Keratinocyte (primary cell): ENCODE measurements around the gene GAA. TPM values are rescaled to one million over a fixed set of nuclear protein-coding genes. Genes with fewer than 3 reads are reported as not detected.
A peak's percentile ranks its signal among the peaks of the same experiment; 100 is the strongest.

Experiments
- DNase-seq: peaks from one replicate; pipeline ENCODE4 v3.0.0-alpha.2; 2011; ENCODE audit warnings: low read depth, missing footprints, low spot score
- FAIRE-seq: peaks from 2 replicates; lab custom pipeline; 2011; peaks lifted over from hg19 to GRCh38; lab: Jason Lieb, UNC
- H2AFZ ChIP-seq: 2 replicates; pipeline ENCODE4 v1.6.0; 2012; ENCODE audit warnings: low read length, control low read depth, inconsistent platforms; ENCODE audit not compliant: control insufficient read depth
- H3K27ac ChIP-seq: 2 replicates; pipeline ENCODE4 v1.5.1; 2011; ENCODE audit warnings: low read length; ENCODE audit not compliant: control insufficient read depth, insufficient read depth
- H3K27me3 ChIP-seq: 3 replicates; pipeline ENCODE4 v1.6.0; 2011; ENCODE audit warnings: low read length; ENCODE audit not compliant: control insufficient read depth, insufficient read depth; ENCODE audit errors: extremely low read depth
- H3K36me3 ChIP-seq, 2 experiments: 2 replicates in 1 of 2; 3 replicates in 1 of 2; pipeline ENCODE4 v1.5.1; 2011; ENCODE audit warnings: low read length in 2 of 2, mild to moderate bottlenecking in 1 of 2; ENCODE audit not compliant: control insufficient read depth in 2 of 2, insufficient read depth in 2 of 2; ENCODE audit errors: extremely low read depth in 1 of 2
- H3K4me1 ChIP-seq: 3 replicates; pipeline ENCODE4 v1.5.1; 2011; ENCODE audit warnings: low read length; ENCODE audit not compliant: control insufficient read depth, insufficient read depth; ENCODE audit errors: extremely low read depth
- H3K4me2 ChIP-seq: 3 replicates; pipeline ENCODE4 v1.6.0; 2011; ENCODE audit warnings: low read depth, low read length; ENCODE audit not compliant: control insufficient read depth, insufficient read depth; ENCODE audit errors: extremely low read depth
- H3K4me3 ChIP-seq, 3 experiments: fragments of 200-600 bp in 1 of 3; sonication (generic) in 1 of 3; 2 replicates in 2 of 3; 3 replicates in 1 of 3; pipeline ENCODE4 v1.5.1; 2011 to 2016; ENCODE audit warnings: low read length in 3 of 3, mild to moderate bottlenecking in 3 of 3, control low read depth in 2 of 3, inconsistent platforms in 1 of 3, low read depth in 1 of 3, mixed read lengths in 1 of 3, mixed run types in 1 of 3, moderate library complexity in 1 of 3; ENCODE audit not compliant: control insufficient read depth in 2 of 3, insufficient read depth in 2 of 3; ENCODE audit errors: extremely low read depth in 1 of 3
- H3K79me2 ChIP-seq: 2 replicates; pipeline ENCODE4 v1.6.0; 2012; ENCODE audit warnings: low read length; ENCODE audit not compliant: control insufficient read depth, insufficient read depth
- H3K9ac ChIP-seq: 3 replicates; pipeline ENCODE4 v1.6.0; 2011; ENCODE audit warnings: low read length; ENCODE audit not compliant: control insufficient read depth, insufficient read depth; ENCODE audit errors: extremely low read depth
- H3K9me1 ChIP-seq: 3 replicates; pipeline ENCODE4 v1.6.0; 2011; ENCODE audit warnings: low read length; ENCODE audit not compliant: control insufficient read depth, insufficient read depth; ENCODE audit errors: extremely low read depth
- H3K9me3 ChIP-seq: 2 replicates; pipeline ENCODE4 v1.5.1; 2012; ENCODE audit warnings: low read depth, low read length; ENCODE audit not compliant: control insufficient read depth
- H4K20me1 ChIP-seq: 3 replicates; pipeline ENCODE4 v1.6.0; 2011; ENCODE audit warnings: low read length; ENCODE audit not compliant: control insufficient read depth, insufficient read depth; ENCODE audit errors: extremely low read depth
- CTCF ChIP-seq, 3 experiments: IDR thresholded peaks in 1 of 3; conservative IDR thresholded peaks in 1 of 3; optimal IDR thresholded peaks in 1 of 3; 2 replicates in 2 of 3; 3 replicates in 1 of 3; pipeline versions ENCODE3 to v1.5.1; 2011; ENCODE audit warnings: low read length in 3 of 3, mild to moderate bottlenecking in 3 of 3, moderate library complexity in 2 of 3, control low read depth in 1 of 3, inconsistent platforms in 1 of 3; ENCODE audit not compliant: insufficient read depth in 2 of 3; ENCODE audit errors: extremely low read depth in 1 of 3
- EZH2 ChIP-seq: IDR thresholded peaks from one replicate; pipeline ENCODE4 v1.6.1; 2012; ENCODE audit warnings: inconsistent platforms, mild to moderate bottlenecking, low read length, moderate library complexity
- dilution Hi-C: fragments of 300-500 bp; cut with MboI; formaldehyde crosslinking; loops from one replicate; pipeline ENCODE4 v1.7.0; 2020; ENCODE audit warnings: low sequenced_read_pairs; ENCODE audit not compliant: extremely low pct_ligation_motif_present
- polyA plus RNA-seq, 5 experiments: library from polyadenylated mRNA; depleted of rRNA in 3 of 5; stranded (reverse) in 3 of 5; stranded (forward) in 1 of 5; unstranded in 1 of 5; fragments of >200 nt; gene quantifications; 1 replicate in 1 of 5; 2 replicates in 3 of 5; 3 replicates in 1 of 5; pipeline versions ENCODE4 v1.2.1 to v1.2.3, GENCODE V29; 2011 to 2012; ENCODE audit warnings: missing spikeins in 2 of 5, low read depth in 1 of 5, low replicate concordance in 1 of 5

Gene GAA
- polyA plus RNA-seq, 1 donor (not counting 4 experiments of a cell fraction or from before 2014, with no cell fraction given): 3.2 TPM

DNA sequence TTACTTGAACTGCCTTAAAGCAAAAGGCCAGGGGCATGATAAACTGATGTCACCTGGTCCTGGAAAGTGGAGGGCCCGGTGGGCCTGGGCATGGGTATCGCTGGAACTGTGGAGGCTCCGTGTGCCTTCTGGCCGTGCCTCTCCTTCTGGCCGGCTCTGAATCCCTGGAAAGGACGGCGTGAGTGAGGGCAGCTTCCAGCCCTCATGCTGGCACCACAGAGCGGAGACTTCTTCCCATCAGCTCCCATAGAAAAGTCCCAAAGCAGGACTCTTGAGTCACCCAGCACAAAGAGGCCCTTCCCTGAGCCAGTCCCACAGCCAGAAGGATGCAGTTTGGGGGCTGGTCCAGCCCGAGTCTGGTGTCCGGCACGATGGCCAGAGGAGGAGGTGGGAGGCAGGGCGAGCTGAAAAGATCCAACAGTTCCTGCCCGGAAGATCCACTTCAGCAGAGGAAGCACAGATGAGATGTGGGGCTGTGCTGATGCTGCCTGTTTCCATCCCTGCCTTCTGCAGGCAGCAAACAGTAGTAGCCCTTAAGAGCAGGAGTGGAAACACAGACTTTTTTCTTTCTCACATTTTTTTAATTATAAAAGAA, 7.8 kb downstream of the GAA start:
- Histone ChIP-seq H3K4me1 (peaks cover 18% of the 10 kb centered on the region), H3K79me2 (no peaks in the 10 kb centered on the region), H3K36me3 (no peaks in the 10 kb centered on the region), H3K9ac (no peak overlapping the region), H3K4me2 (peak overlapping the region; percentile 69), H3K27me3 (peaks cover 15% of the 10 kb centered on the region), H3K9me1 (no peaks in the 10 kb centered on the region), H3K27ac (no peak overlapping the region), H4K20me1 (no peaks in the 10 kb centered on the region), H2AFZ (no peak overlapping the region), H3K9me3 (no peaks in the 10 kb centered on the region), H3K4me3 (peak overlapping the region in 1 of 3 experiments; percentile 17)
- DNase-seq (no peak), FAIRE-seq (no peak)
- dilution Hi-C loops: no loop called here
- no peak for TF ChIP-seq EZH2
- no peak for TF ChIP-seq CTCF (optimal IDR thresholded peaks at IDR 0.05 in 1 of 3, IDR thresholded peaks at IDR 0.05 in 1 of 3, conservative IDR thresholded peaks at IDR 0.05 in 1 of 3; ENCODE audit: extremely low read depth in 1 of 3, insufficient read depth in 2 of 3, low read length in 3 of 3)

GRCh38 chr17:80109713-80110446, 8.5 kb downstream of the GAA start:
- Histone ChIP-seq H3K79me2 (no peaks in the 10 kb centered on the region), H3K9me3 (no peaks in the 10 kb centered on the region), H4K20me1 (no peaks in the 10 kb centered on the region), H3K4me3 (peak overlapping the region in 1 of 3 experiments; percentile 17), H3K9me1 (no peaks in the 10 kb centered on the region), H3K27me3 (peaks cover 15% of the 10 kb centered on the region), H3K9ac (peak overlapping the region; percentile 36), H3K27ac (peak overlapping the region; percentile 6), H3K36me3 (no peaks in the 10 kb centered on the region), H3K4me1 (peaks cover 16% of the 10 kb centered on the region), H3K4me2 (peak overlapping the region; percentile 69), H2AFZ (no peak overlapping the region)
- dilution Hi-C loops: no loop called here
- FAIRE-seq (peak; percentile 91), DNase-seq (peak; percentile 89)
- TF ChIP-seq CTCF (optimal IDR thresholded peaks at IDR 0.05 in 1 of 3, IDR thresholded peaks at IDR 0.05 in 1 of 3, conservative IDR thresholded peaks at IDR 0.05 in 1 of 3; ENCODE audit: extremely low read depth in 1 of 3, insufficient read depth in 2 of 3, low read length in 3 of 3) (no peak), EZH2 (no peak)
